Parathyroid adenoma (tissue), 2 donors: Measurements from ENCODE around the gene ANKRD23.

Source experiments
- H2AFZ ChIP-seq: fragments of 300-600 bp; sonication (generic); one replicate; pipeline ENCODE4 v1.7.0; 2017; ENCODE audit warnings: antibody characterized with exemption, mild to moderate bottlenecking
- H3K27ac ChIP-seq: fragments of 300-600 bp; sonication (generic); one replicate; pipeline ENCODE4 v1.7.0; 2017
- H3K27me3 ChIP-seq: fragments of 300-600 bp; sonication (generic); one replicate; pipeline ENCODE4 v1.7.0; 2017; ENCODE audit warnings: low read length; ENCODE audit not compliant: control insufficient read depth, insufficient read depth
- H3K36me3 ChIP-seq: fragments of 300-600 bp; sonication (generic); one replicate; pipeline ENCODE4 v1.7.0; 2017; ENCODE audit warnings: low read length; ENCODE audit not compliant: control insufficient read depth, insufficient read depth
- H3K4me1 ChIP-seq: fragments of 300-600 bp; sonication (generic); one replicate; pipeline ENCODE4 v1.7.0; 2017; ENCODE audit warnings: control low read depth
- H3K4me2 ChIP-seq: fragments of 300-600 bp; sonication (generic); one replicate; pipeline ENCODE4 v1.7.0; 2017; ENCODE audit warnings: low read length
- H3K4me3 ChIP-seq: fragments of 300-600 bp; sonication (generic); one replicate; pipeline ENCODE4 v1.7.0; 2017; ENCODE audit warnings: low read depth, low read length
- H3K79me2 ChIP-seq: fragments of 300-600 bp; sonication (generic); one replicate; pipeline ENCODE4 v1.7.0; 2017; ENCODE audit warnings: control low read depth
- H3K9ac ChIP-seq: fragments of 300-600 bp; sonication (generic); one replicate; pipeline ENCODE4 v1.7.0; 2017; ENCODE audit warnings: mild to moderate bottlenecking
- H3K9me3 ChIP-seq: fragments of 300-600 bp; sonication (generic); one replicate; pipeline ENCODE4 v1.7.0; 2017; ENCODE audit warnings: low read length; ENCODE audit not compliant: control insufficient read depth
- TF ChIP-seq, protein P1 (sequence below): fragments of 300-600 bp; sonication (generic); IDR thresholded peaks from one replicate; pipeline ENCODE4 v1.7.0; 2017; ENCODE audit warnings: antibody characterized with exemption, mild to moderate bottlenecking
- donor health status: primary hyperparathyroidism.

The ANKRD23 gene

DNA sequence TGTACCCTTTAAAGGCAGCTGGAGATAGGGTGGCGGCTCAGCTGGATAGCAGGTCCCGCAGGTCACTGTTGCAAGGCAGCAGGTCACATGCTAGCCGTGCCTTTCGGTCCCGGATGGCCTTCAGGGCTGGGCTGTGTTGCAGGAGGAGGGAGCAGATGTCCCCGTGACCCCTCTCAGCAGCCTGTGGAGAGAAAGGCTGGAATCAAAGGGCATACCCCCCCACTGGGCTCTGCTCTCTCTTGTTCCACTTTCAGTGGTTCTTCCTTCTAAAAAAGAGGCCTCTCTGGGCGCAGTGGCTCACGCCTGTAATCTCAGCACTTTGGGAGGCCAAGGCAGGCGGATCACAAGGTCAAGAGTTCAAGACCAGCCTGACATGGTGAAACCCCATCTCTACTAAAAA lies 4.4 kb upstream of the ANKRD23 start:
- Histone ChIP-seq H3K27ac (no peak overlapping the region), H3K9me3 (no peaks in the 10 kb centered on the region), H3K4me2 (no peak overlapping the region), H3K4me1 (no peaks in the 10 kb centered on the region), H3K4me3 (no peak overlapping the region), H3K79me2 (peaks cover under 1% of the 10 kb centered on the region), H3K27me3 (no peaks in the 10 kb centered on the region), H2AFZ (no peak overlapping the region), H3K9ac (no peak overlapping the region), H3K36me3 (no peaks in the 10 kb centered on the region)
- TF ChIP-seq, protein P1, sequence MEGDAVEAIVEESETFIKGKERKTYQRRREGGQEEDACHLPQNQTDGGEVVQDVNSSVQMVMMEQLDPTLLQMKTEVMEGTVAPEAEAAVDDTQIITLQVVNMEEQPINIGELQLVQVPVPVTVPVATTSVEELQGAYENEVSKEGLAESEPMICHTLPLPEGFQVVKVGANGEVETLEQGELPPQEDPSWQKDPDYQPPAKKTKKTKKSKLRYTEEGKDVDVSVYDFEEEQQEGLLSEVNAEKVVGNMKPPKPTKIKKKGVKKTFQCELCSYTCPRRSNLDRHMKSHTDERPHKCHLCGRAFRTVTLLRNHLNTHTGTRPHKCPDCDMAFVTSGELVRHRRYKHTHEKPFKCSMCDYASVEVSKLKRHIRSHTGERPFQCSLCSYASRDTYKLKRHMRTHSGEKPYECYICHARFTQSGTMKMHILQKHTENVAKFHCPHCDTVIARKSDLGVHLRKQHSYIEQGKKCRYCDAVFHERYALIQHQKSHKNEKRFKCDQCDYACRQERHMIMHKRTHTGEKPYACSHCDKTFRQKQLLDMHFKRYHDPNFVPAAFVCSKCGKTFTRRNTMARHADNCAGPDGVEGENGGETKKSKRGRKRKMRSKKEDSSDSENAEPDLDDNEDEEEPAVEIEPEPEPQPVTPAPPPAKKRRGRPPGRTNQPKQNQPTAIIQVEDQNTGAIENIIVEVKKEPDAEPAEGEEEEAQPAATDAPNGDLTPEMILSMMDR = no peak

DNA sequence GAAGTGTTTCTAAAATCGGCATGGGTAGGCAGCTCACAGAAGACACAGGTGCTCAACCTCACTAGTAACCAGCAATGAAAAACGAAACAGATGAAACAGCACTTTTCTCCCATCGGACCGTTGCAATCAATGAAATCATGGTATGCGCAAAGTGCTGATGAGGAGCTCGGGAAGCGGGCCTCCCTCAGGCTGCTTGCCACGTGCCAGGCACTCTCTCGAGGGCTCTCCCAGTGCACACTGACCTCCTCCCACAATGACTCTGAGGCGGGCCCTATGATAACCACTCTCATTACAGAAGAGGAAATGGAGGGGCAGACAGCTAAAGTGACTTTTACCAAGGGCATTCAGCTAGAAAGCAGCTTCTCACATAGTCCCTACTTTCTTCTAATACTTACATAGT lies 3.8 kb upstream of the ANKRD23 start:
- Histone ChIP-seq H3K27me3 (no peaks in the 10 kb centered on the region), H3K27ac (no peak overlapping the region), H3K9ac (no peak overlapping the region), H3K4me2 (no peak overlapping the region), H3K4me3 (no peak overlapping the region), H3K9me3 (no peaks in the 10 kb centered on the region), H3K79me2 (no peaks in the 10 kb centered on the region), H2AFZ (no peak overlapping the region), H3K36me3 (no peaks in the 10 kb centered on the region), H3K4me1 (peaks cover 4% of the 10 kb centered on the region)
- TF ChIP-seq, protein P1 = no peak

DNA sequence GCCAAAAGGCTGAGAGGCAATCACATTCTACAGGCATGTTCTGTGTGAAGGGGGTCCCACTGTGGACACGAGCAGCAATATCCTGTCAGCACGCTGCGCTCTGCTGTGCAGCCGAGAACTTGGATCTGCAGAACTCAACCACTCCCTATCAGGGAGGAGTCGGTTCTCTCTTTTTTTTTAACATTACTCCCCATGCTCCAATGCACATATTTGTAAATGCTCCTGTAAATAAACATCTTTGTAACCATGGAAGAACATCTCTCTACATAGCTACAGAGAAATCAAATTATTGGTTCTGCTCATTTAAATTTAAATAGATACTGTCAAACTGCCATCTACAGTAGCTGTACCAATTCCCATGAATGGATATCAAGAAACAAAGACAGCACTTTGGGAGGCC lies 3.0 kb upstream of the ANKRD23 start:
- H3K27ac ChIP-seq = no peak overlapping the region
- no peak overlapping the region for H2AFZ ChIP-seq
- no peak overlapping the region for H3K4me3 ChIP-seq
- no peaks in the 10 kb centered on the region for H3K9me3 ChIP-seq
- H3K27me3 ChIP-seq = no peaks in the 10 kb centered on the region
- peaks cover 8% of the 10 kb centered on the region for H3K4me1 ChIP-seq
- TF ChIP-seq, protein P1 = no peak
- H3K9ac ChIP-seq = no peak overlapping the region
- no peaks in the 10 kb centered on the region for H3K79me2 ChIP-seq
- H3K4me2 ChIP-seq = no peak overlapping the region
- H3K36me3 ChIP-seq = no peaks in the 10 kb centered on the region

- H2AFZ ChIP-seq = no peak overlapping the region
- no peaks in the 10 kb centered on the region for H3K36me3 ChIP-seq
Measured at GRCh38 chr2:96844405-96844808, 586 bp upstream of the ANKRD23 start.

DNA sequence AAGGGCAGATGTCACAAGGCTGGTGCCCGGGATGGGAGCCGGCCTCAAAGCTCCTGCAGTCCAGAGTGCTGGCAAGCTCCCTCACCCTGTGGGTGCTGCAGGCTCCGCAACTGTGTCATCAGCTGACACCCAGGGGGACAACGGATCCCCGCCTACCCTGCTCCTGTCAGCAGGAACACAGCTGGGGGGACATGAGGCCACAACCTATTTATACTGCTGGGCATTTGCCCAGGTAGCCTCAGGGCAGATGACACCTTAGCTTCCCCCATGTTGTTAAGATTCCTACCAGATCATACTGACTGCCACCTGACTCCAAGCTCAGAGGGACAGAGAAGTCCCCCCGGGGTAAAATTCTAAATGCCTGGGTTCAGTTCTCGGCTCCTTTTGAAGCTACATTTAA lies 1.2 kb downstream of the ANKRD23 start:
- Histone ChIP-seq H3K9me3 (no peaks in the 10 kb centered on the region), H2AFZ (peak overlapping the region; percentile 54), H3K27me3 (no peaks in the 10 kb centered on the region), H3K79me2 (no peaks in the 10 kb centered on the region), H3K36me3 (no peaks in the 10 kb centered on the region), H3K4me3 (no peak overlapping the region), H3K27ac (peak overlapping the region; percentile 49), H3K4me1 (peaks cover 19% of the 10 kb centered on the region), H3K4me2 (peak overlapping the region; percentile 49), H3K9ac (no peak overlapping the region)
- TF ChIP-seq, protein P1 = no peak

More at GRCh38 chr2:96844405-96844808, 586 bp upstream of the ANKRD23 start:
- H3K4me3 ChIP-seq = no peak overlapping the region
- H3K9ac ChIP-seq = no peak overlapping the region
- peaks cover 12% of the 10 kb centered on the region for H3K4me1 ChIP-seq
- H3K9me3 ChIP-seq = no peaks in the 10 kb centered on the region
- TF ChIP-seq, protein P1 = no peak
- H3K79me2 ChIP-seq = no peaks in the 10 kb centered on the region
- H3K27ac ChIP-seq = no peak overlapping the region
- no peaks in the 10 kb centered on the region for H3K27me3 ChIP-seq
- H3K4me2 ChIP-seq = no peak overlapping the region
